GM18909 (cell line): ENCODE data around the gene IRX5.

ENCODE experiments used
- ATAC-seq: cut with Tn5 transposase; IDR thresholded peaks from one replicate; pipeline ENCODE4 v1.9.1; 2021; ENCODE audit warnings: mild to moderate bottlenecking; ENCODE audit not compliant: unreplicated experiment, poor library complexity

Gene IRX5

DNA sequence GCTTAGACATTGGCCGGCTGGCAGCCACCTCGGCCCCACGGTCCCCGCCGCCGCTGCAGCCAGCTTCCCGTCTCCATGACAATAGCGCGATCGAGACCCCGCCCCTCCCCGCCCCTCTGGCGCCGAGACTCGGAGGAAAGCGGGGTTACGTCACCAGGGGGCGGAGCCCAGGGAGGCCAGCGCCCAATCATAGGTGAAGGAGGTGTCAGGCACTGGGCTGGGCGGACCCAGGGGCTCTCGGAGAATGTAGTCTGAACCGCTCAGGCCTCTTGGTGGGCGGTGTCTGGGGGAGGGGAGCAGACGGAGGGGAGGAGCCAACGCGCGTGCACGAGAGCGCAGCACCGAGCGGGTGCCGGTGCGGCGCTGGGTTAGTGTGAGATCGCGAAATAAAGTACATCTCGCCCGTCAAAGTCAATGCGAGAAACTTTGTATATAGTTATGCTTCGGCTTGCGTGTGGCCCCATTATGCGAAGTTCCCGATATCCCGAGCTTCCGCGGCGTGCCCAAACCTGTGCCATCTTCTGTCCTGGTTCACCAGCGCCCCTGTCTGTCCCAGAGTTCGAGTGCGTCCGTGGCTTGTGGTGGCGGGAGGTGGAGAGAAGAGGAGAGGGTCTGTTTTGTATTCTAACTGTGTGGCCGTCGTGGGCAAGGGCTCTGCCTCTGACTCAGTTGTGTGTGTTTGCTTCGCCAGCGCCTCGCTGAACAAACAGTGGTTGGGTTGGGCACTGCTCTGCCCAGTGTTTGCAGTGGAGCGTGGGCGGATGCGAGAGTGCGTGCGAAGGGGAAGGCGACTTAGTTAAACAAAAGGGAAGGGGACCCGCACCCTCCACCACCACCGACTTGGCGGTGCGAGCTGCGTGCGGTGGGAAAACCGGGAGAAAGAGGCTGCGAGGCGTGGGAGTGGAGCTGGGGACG, 1.3 kb upstream of the IRX5 start:
- ATAC-seq: peak; percentile 92

GRCh38 chr16:54930869-54931119, 129 bp downstream of the IRX5 start:
- no peak for ATAC-seq

DNA sequence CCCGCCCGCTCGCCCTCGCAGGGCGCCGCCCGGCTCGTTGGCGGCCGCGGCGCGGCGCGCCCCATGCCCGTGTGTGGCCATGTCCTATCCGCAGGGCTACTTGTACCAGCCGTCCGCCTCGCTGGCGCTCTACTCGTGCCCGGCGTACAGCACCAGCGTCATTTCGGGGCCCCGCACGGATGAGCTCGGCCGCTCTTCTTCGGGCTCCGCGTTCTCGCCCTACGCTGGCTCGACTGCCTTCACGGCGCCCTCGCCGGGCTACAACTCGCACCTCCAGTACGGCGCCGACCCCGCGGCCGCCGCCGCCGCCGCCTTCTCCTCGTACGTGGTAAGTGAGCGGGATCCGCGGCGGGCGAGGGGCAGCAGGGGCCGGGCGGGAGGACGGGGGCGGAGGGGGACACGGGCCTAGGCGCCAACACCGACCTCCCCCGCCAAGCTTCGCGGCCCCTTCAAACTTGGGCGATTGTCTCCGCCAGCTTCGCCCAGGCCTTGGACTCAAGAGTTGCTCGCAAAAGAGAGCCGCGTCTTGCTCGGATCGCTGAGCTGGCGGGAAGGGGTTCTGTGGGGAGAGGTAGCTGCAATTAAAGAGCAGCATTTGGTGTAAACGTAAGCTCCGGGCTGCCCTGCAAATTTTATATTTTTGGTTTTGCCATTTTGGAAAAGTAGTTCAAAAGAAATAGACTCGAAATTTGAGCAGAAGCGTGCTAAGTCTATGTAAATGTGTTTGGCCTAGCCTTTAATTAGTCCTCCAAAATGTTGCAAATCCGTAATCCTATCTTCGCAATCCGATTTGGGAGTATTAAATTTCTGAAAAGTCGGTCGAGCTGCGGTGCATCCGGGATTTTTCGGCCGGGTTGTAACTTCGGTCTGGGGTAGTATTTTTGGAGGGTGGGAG, 702 bp downstream of the IRX5 start:
- ATAC-seq: no peak

GRCh38 chr16:54932021-54932660, 1.5 kb downstream of the IRX5 start:
- no peak for ATAC-seq

DNA sequence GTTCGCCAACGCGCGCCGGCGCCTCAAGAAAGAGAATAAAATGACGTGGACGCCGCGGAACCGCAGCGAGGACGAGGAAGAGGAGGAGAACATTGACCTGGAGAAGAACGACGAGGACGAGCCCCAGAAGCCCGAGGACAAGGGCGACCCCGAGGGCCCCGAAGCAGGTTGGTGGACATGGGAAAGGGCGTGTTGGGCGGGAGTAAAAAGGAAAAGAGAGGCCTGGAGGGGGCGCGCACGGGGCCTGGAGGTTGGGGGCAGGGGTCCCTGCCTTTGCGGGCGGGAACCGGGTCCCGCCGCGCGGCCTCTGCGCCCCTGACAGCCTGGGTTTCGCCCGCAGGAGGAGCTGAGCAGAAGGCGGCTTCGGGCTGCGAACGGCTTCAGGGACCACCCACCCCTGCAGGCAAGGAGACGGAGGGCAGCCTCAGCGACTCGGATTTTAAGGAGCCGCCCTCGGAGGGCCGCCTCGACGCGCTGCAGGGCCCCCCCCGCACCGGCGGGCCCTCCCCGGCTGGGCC, 2.1 kb downstream of the IRX5 start:
- ATAC-seq: no peak

GRCh38 chr16:54933281-54934011, 2.8 kb downstream of the IRX5 start:
- no peak for ATAC-seq

- ATAC-seq: no peak
Observed at GRCh38 chr16:54934481-54935265, 4.0 kb downstream of the IRX5 start.

DNA sequence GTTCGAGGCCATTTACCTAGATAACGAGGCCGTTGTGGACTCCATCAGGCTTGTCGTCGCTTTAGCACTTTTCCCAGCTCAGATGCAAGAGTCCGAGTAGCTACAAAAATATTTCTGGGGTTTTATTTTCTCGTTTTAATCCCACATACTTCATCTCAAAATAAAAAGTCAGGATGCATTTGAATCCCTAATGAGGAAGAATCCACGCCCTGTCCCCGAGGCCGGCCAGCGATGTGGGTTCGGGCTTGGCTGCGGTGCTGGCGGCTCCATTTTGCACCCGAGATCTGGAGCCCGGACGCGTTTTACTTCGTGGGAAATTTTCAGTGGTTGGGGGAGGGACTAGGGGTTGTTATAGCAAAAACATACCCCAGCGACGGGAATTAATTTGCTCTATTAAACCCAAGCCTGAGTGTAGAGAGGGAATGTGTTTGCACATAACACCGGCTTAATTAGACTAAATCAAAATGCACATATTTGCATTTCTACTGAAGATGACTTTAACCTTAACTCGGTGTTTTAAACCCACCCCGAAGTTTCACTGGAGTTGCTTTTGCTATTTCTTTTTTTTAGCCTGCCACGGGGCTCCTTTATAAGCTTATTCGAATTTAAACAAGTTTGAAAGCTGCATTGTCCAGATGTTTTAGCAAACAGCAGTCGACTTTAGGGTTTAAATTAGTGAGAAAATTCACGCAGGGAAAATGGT, 4.8 kb downstream of the IRX5 start:
- ATAC-seq: no peak

DNA sequence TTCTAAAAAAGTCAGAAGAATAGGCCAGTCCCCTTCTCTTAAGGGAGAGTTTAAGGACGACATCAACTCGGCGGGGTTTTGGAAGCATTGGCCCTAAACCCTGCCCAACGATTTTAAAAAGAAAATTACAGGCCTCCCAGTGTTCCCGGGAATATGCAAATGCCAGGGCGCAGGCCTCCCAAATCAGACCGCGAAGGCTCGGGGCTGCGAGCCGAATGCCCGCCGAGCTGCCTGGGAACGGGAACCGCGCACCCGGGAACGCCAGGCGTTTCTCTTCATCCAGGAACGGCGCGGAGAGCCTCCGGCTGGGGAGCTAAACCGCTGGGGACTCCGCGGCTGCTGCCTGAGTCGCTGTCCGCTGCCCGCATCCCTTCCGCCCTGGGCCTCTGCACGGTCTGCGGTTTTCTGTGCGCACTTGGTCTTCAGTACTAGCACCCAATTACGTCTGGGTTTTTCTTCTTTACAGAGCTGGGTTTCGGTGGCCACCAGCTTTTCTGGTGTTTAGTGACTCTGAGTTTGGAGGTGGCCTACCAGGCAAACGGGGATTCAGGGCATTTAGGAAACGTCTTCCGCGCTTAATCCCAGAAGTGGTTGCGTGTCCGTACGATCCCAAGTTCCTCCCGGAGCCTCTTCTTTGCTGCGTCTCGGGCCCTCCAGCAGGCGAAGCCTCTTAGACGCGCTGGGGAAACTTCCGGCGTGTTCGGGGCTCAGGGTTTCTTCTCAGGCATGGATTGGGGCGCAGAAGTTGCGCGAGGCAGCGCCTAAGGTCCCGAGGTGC, 5.7 kb downstream of the IRX5 start:
- ATAC-seq: no peak

- no peak for ATAC-seq
Observed at GRCh38 chr16:54936979-54937670, 6.5 kb downstream of the IRX5 start.

DNA sequence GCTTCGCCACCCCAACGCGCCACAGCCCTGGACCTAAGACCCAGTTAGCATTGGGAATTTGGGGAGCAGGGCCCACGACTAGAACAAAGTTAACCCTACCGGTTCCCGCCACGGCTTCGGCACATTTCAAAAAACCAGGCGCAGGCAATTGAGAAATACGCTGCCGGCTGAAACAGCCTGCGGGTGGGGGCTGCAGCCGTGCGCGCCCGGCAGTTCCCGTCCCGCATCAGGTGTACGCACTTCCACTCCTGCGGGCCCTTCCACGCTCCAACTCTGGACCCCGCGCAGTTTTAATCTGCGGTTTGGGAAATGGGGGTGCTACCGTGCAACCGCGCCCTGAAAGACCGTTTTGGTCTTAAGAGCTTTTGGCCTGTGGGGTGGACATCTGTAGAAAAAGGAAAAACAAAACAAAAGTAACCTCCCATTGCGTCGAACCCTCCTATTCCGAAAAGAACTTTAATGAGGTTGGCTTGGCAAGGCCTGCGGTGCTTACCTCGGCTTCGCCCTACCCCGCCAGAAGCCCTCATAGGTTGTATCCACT, 7.1 kb downstream of the IRX5 start:
- ATAC-seq: no peak

- no peak for ATAC-seq
Observed at GRCh38 chr16:54938212-54939028, 7.8 kb downstream of the IRX5 start.

- no peak for ATAC-seq
Observed at GRCh38 chr16:54939029-54939346, 8.3 kb downstream of the IRX5 start.

GRCh38 chr16:54939510-54940278, 9.0 kb downstream of the IRX5 start:
- no peak for ATAC-seq

DNA sequence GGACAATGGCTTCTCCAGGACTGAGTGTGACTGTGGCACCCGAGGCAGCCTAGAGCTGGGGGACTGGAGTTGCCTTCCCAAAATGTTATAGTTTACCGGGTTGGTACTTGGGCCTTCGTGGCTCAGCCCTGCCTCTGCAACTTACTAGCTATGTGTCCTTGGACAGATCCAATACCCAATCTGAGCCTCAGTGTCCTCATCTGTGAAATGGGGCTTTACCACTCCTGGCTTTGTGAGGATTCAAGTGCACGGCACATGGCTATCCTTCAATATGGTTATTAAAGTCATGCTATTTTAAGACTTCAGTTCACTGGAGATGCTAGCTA, 9.6 kb downstream of the IRX5 start:
- no peak for ATAC-seq

GRCh38 chr16:54942353-54942943, 11.8 kb downstream of the IRX5 start:
- ATAC-seq: no peak
